ENCODE results near the gene ZNF516. TPM values are rescaled to one million over a fixed set of nuclear protein-coding genes. Genes with fewer than 3 reads are reported as not detected.

The ZNF516 gene
- polyA plus RNA-seq, 3 donors, result 5.0 to 41.9 (median 8.6) TPM

GRCh38 chr18:76385681-76385975 is 109.4 kb downstream of the ZNF516 start:
- no peak overlapping the region for H3K27ac Mint-ChIP-seq

GRCh38 chr18:76384861-76385680 is 110.0 kb downstream of the ZNF516 start:
- no peak overlapping the region for H3K4me3 ChIP-seq (replicated peaks in 1 of 3; ENCODE audit: low read depth in 2 of 3, low read length in 3 of 3)
- no peak overlapping the region for H3K27ac Mint-ChIP-seq
- no peaks in the 10 kb centered on the region for H3K27me3 Mint-ChIP-seq (ENCODE audit: low read depth in 3 of 3)
- H2AFZ ChIP-seq (ENCODE audit: insufficient read depth, low read depth, low read length, poor library complexity, severe bottlenecking), result no peak overlapping the region
- no peaks in the 10 kb centered on the region for H3K9me3 ChIP-seq (replicated peaks in 1 of 2; ENCODE audit: control insufficient read depth in 1 of 2, insufficient read depth in 1 of 2, low read length in 2 of 2)
- H3K9me3 Mint-ChIP-seq, result peaks cover 0 to 5% (median 0%) of the 10 kb centered on the region in 7 donors
- H3K4me3 Mint-ChIP-seq, result no peak overlapping the region
- intact Hi-C loops (cut with micrococcal nuclease), result no loop called here
- H3K4me1 Mint-ChIP-seq, result peaks cover 36% of the 10 kb centered on the region
- H3K27me3 ChIP-seq (ENCODE audit: control insufficient read depth in 2 of 2, insufficient read depth in 2 of 2, low read length in 2 of 2), result no peaks in the 10 kb centered on the region
- H3K4me1 ChIP-seq (ENCODE audit: control insufficient read depth in 1 of 2, insufficient read depth in 2 of 2, low read length in 2 of 2), result peaks cover 26 to 29% of the 10 kb centered on the region in 2 donors
- H3K36me3 ChIP-seq (replicated peaks in 1 of 2; ENCODE audit: control insufficient read depth in 1 of 2, insufficient read depth in 2 of 2, low read length in 2 of 2), result peaks cover 26 to 43% of the 10 kb centered on the region in 2 donors
- peaks cover 100% of the 10 kb centered on the region for H4K20me1 ChIP-seq (ENCODE audit: insufficient read depth, low read length)
- WGBS (ENCODE audit: insufficient coverage), result 98% methylated on average over 25 of the region's 35 CpGs
- no peak overlapping the region for H3K4me2 ChIP-seq (replicated peaks; ENCODE audit: extremely low read depth, low read length, poor library complexity, severe bottlenecking)
- no peak overlapping the region for H3K9ac ChIP-seq (ENCODE audit: insufficient read depth, low read length, poor library complexity, severe bottlenecking)
- H3K27ac ChIP-seq (ENCODE audit: low read depth in 1 of 2, low read length in 2 of 2), result peak overlapping the region in 1 of 2 donors; percentile 8
- H3K79me2 ChIP-seq (ENCODE audit: insufficient read depth, low read length), result peaks cover 98% of the 10 kb centered on the region
- no peak for TF ChIP-seq CTCF (IDR thresholded peaks at IDR 0.05)
- no peak for DNase-seq
- H3K36me3 Mint-ChIP-seq, result peaks cover 29 to 49% of the 10 kb centered on the region in 2 donors

More at GRCh38 chr18:76385681-76385975, 109.4 kb downstream of the ZNF516 start:
- Mint-ChIP-seq H3K27me3 (ENCODE audit: low read depth in 3 of 3) (no peaks in the 10 kb centered on the region), H3K36me3 (peaks cover 24 to 43% of the 10 kb centered on the region in 2 donors), H3K9me3 (peaks cover 0 to 5% (median 0%) of the 10 kb centered on the region in 7 donors), H3K4me1 (peaks cover 41% of the 10 kb centered on the region), H3K4me3 (no peak overlapping the region)
- H3K27ac ChIP-seq (ENCODE audit: low read depth in 1 of 2, low read length in 2 of 2), result peak overlapping the region in 1 of 2 donors; percentile 7
- TF ChIP-seq CTCF (IDR thresholded peaks at IDR 0.05), result no peak
- H3K4me1 ChIP-seq (ENCODE audit: control insufficient read depth in 1 of 2, insufficient read depth in 2 of 2, low read length in 2 of 2), result peaks cover 32 to 35% of the 10 kb centered on the region in 2 donors
- H3K79me2 ChIP-seq (ENCODE audit: insufficient read depth, low read length), result peaks cover 98% of the 10 kb centered on the region
- no peak overlapping the region for H3K4me2 ChIP-seq (replicated peaks; ENCODE audit: extremely low read depth, low read length, poor library complexity, severe bottlenecking)
- no peak overlapping the region for H3K4me3 ChIP-seq (replicated peaks in 1 of 3; ENCODE audit: low read depth in 2 of 3, low read length in 3 of 3)
- no peaks in the 10 kb centered on the region for H3K9me3 ChIP-seq (replicated peaks in 1 of 2; ENCODE audit: control insufficient read depth in 1 of 2, insufficient read depth in 1 of 2, low read length in 2 of 2)
- intact Hi-C loops (cut with micrococcal nuclease), result no loop called here
- 100% methylated on average over 2 of the region's 10 CpGs for WGBS (ENCODE audit: insufficient coverage)
- H3K27me3 ChIP-seq (ENCODE audit: control insufficient read depth in 2 of 2, insufficient read depth in 2 of 2, low read length in 2 of 2), result no peaks in the 10 kb centered on the region
- H2AFZ ChIP-seq (ENCODE audit: insufficient read depth, low read depth, low read length, poor library complexity, severe bottlenecking), result no peak overlapping the region
- peaks cover 100% of the 10 kb centered on the region for H4K20me1 ChIP-seq (ENCODE audit: insufficient read depth, low read length)
- no peak overlapping the region for H3K9ac ChIP-seq (ENCODE audit: insufficient read depth, low read length, poor library complexity, severe bottlenecking)
- peaks cover 21 to 37% of the 10 kb centered on the region in 2 donors for H3K36me3 ChIP-seq (replicated peaks in 1 of 2; ENCODE audit: control insufficient read depth in 1 of 2, insufficient read depth in 2 of 2, low read length in 2 of 2)
- DNase-seq, result no peak
